Measurements from ENCODE around the gene HEBP1. TPM values are rescaled to one million over a fixed set of nuclear protein-coding genes. Genes with fewer than 3 reads are reported as not detected.

Gene HEBP1
- total RNA-seq, 6 experiments from 2014 or later = 45.8 to 100 (median 68.9) TPM

- no peaks in the 10 kb centered on the region for H3K27me3 ChIP-seq
- TF ChIP-seq CTCF (IDR thresholded peaks at IDR 0.05) (no peak), POLR2A (IDR thresholded peaks at IDR 0.05) (no peak)
- ATAC-seq = no peak
- H3K36me3 ChIP-seq = no peaks in the 10 kb centered on the region
- H3K27ac ChIP-seq = no peak overlapping the region
- H3K9me3 ChIP-seq = no peaks in the 10 kb centered on the region
- 80% methylated on average over 9 of the region's 9 CpGs for WGBS (ENCODE audit: insufficient coverage, low coverage, low lambda C conversion rate, missing lambda C conversion rate)
- no peak overlapping the region for H3K4me3 ChIP-seq
- H3K4me1 ChIP-seq = peaks cover 0 to 7% (median 2%) of the 10 kb centered on the region in 4 donors
- intact Hi-C loops (cut with DNase I) = no loop called here
- no peak for DNase-seq
These were observed 30.7 kb upstream of the HEBP1 start for GRCh38 chr12:13030541-13031291.

DNA sequence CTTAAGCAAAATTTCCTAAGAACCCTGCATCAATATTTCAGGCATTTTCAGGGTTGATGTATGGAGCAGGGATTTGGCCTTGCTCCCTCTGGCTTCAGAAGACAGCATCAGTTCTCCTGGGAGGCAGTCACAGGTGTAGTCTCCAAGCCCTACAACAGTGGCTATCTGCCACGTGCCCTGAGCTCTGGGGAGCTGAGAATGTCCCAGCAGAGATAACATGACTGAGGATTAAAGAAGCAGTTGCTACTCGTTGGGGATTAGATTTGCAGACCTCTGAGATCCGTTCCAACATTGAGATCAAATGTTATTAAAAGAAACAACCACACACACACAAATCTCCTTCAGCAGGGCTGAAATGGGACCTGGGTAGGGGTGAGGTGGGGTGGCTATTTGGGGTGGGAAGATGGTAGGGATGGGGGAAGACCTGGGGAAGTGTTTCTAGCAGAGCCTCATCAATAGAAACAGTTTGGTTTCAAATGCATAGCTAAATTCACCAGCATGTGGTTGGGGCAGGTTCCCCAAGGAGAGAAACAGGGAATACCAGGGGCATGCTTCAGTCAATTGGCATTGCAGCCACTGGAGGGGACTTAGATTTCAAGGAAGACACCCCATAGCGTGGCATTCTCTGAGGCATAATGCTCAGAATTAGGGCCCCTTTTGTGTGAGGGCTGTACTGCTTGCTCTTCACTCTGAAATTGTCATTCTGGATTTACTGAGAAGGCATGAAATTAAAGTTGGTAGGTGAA is 28.9 kb upstream of the HEBP1 start:
- WGBS (ENCODE audit: insufficient coverage, low coverage, low lambda C conversion rate, missing lambda C conversion rate) = 68% methylated on average over 3 of the region's 4 CpGs

DNA sequence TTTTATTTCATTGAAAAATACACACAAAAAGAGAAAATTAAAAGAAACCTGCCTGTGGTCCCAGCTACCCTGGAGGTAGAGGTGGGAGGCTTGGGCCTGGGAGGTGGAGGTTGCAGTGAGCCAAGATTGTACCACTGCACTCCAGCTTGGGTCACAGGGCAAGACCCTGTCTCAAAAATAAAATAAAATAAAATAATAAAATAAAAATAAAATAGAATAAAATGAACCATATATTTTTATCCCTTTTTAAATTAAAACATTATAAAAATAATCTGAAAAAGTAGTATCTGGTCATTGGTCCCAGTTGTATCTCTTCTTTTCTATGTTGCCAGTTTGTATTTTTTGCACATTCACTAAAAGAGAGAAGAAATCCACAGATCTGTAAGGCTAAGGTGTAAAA is 27.4 kb upstream of the HEBP1 start:
- Histone ChIP-seq H3K9me3 (no peaks in the 10 kb centered on the region), H3K27me3 (no peaks in the 10 kb centered on the region), H3K36me3 (no peaks in the 10 kb centered on the region), H3K4me1 (no peaks in the 10 kb centered on the region), H3K4me3 (no peak overlapping the region), H3K27ac (no peak overlapping the region)
- intact Hi-C loops (cut with DNase I) = no loop called here
- no peak for TF ChIP-seq POLR2A (IDR thresholded peaks at IDR 0.05)
- no peak for TF ChIP-seq CTCF (IDR thresholded peaks at IDR 0.05)
- no peak for ATAC-seq
- DNase-seq = no peak

More for the DNA sequence above, 28.9 kb upstream of the HEBP1 start:
- Histone ChIP-seq H3K4me3 (no peak overlapping the region), H3K4me1 (no peaks in the 10 kb centered on the region), H3K27ac (no peak overlapping the region), H3K36me3 (no peaks in the 10 kb centered on the region), H3K9me3 (no peaks in the 10 kb centered on the region), H3K27me3 (no peaks in the 10 kb centered on the region)
- ATAC-seq = no peak
- no peak for TF ChIP-seq CTCF (IDR thresholded peaks at IDR 0.05)
- no peak for TF ChIP-seq POLR2A (IDR thresholded peaks at IDR 0.05)
- DNase-seq = no peak
- intact Hi-C loops (cut with DNase I) = no loop called here

DNA sequence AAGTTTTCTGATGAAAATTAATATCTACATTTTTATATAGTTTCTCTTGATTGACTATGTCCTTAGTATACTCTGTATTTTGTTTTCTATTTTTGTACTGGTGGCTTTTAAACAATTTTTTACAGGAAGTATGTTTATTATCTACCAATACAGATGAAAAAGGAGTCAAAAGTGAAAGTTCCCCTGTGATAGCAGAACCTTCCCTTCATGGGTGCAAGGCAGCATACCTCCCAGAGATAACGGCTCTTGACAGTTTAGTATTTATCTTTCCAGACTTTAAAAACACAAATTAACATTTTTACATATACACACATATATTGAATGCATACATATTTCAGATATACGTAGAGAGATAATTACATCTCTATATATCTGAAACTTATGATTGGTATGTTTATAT is 27.0 kb upstream of the HEBP1 start:
- TF ChIP-seq POLR2A (IDR thresholded peaks at IDR 0.05) (no peak), CTCF (IDR thresholded peaks at IDR 0.05) (no peak)
- Histone ChIP-seq H3K27ac (no peak overlapping the region), H3K36me3 (no peaks in the 10 kb centered on the region), H3K9me3 (no peaks in the 10 kb centered on the region), H3K27me3 (no peaks in the 10 kb centered on the region), H3K4me3 (no peak overlapping the region), H3K4me1 (no peaks in the 10 kb centered on the region)
- no peak for ATAC-seq
- 53% methylated on average over 2 of the region's 2 CpGs for WGBS (ENCODE audit: insufficient coverage, low coverage, low lambda C conversion rate, missing lambda C conversion rate)
- intact Hi-C loops (cut with DNase I) = no loop called here
- DNase-seq = no peak
